Prostate gland (tissue), 2 donors: ENCODE data around the gene EIF4ENIF1.

Source experiments
- CTCF ChIP-seq, 4 experiments: fragments of 200-600 bp in 2 of 4; fragments of 450-650 bp in 2 of 4; sonication (generic) in 2 of 4; IDR thresholded peaks; 1 replicate in 3 of 4; 2 replicates in 1 of 4; pipeline ENCODE4 v1.5.1; 2016 to 2019; ENCODE audit warnings: antibody characterized with exemption in 4 of 4, mild to moderate bottlenecking in 2 of 4, moderate library complexity in 2 of 4
- POLR2A ChIP-seq: fragments of 450-650 bp; IDR thresholded peaks from one replicate; pipeline ENCODE4 v1.6.1; 2016; ENCODE audit warnings: antibody characterized with exemption, mild to moderate bottlenecking
- POLR2AphosphoS5 ChIP-seq: sonication (generic); formaldehyde crosslinking; IDR thresholded peaks from one replicate; pipeline ENCODE4 v1.6.1; 2017; ENCODE audit warnings: antibody characterized with exemption

GRCh38 chr22:31431950-31432349 is 57.7 kb downstream of the EIF4ENIF1 start:
- TF ChIP-seq CTCF (IDR thresholded peaks at IDR 0.05) = no peak
- TF ChIP-seq POLR2A = no peak
- TF ChIP-seq POLR2AphosphoS5 = no peak
